Neural progenitor cell (in vitro differentiated cells): ENCODE measurements around the gene GKN1. TPM values are rescaled to one million over a fixed set of nuclear protein-coding genes. Genes with fewer than 3 reads are reported as not detected.

Source experiments
- DNase-seq: peaks from one replicate; pipeline ENCODE4 v3.0.0-alpha.2; 2016; ENCODE audit warnings: low spot score
- H2AFZ ChIP-seq: fragments of 200-600 bp; sonication (generic); replicated peaks from 2 replicates; pipeline ENCODE4 v1.6.1; 2016; ENCODE audit warnings: antibody characterized with exemption
- H3F3A ChIP-seq: fragments of 200-600 bp; sonication (generic); 2 replicates; pipeline ENCODE4 v1.6.1; 2016; ENCODE audit warnings: antibody characterized with exemption, low read depth
- H3K27ac ChIP-seq: fragments of 200-600 bp; sonication (generic); 2 replicates; pipeline ENCODE4 v1.5.1; 2016; ENCODE audit warnings: mild to moderate bottlenecking
- H3K27me3 ChIP-seq: fragments of 200-600 bp; sonication (generic); 2 replicates; pipeline ENCODE4 v1.6.1; 2016; ENCODE audit warnings: mild to moderate bottlenecking, moderate library complexity
- H3K36me3 ChIP-seq: fragments of 200-600 bp; sonication (generic); 2 replicates; pipeline ENCODE4 v1.5.1; 2016
- H3K4me1 ChIP-seq: fragments of 200-600 bp; sonication (generic); 2 replicates; pipeline ENCODE4 v1.6.1; 2016; ENCODE audit warnings: mixed run types
- H3K4me2 ChIP-seq: fragments of 200-600 bp; sonication (generic); 2 replicates; pipeline ENCODE4 v1.6.1; 2016
- H3K4me3 ChIP-seq: fragments of 200-600 bp; sonication (generic); 2 replicates; pipeline ENCODE4 v1.5.1; 2016
- H3K79me2 ChIP-seq: fragments of 200-600 bp; sonication (generic); 2 replicates; pipeline ENCODE4 v1.6.1; 2016; ENCODE audit warnings: low read depth
- H3K9ac ChIP-seq: fragments of 200-600 bp; sonication (generic); 2 replicates; pipeline ENCODE4 v1.6.1; 2016
- H3K9me3 ChIP-seq: fragments of 200-600 bp; sonication (generic); 2 replicates; pipeline ENCODE4 v1.5.1; 2016; ENCODE audit warnings: low read depth
- H4K20me1 ChIP-seq: fragments of 200-600 bp; sonication (generic); 2 replicates; pipeline ENCODE4 v1.6.1; 2016; ENCODE audit warnings: low read depth
- H3K27ac Mint-ChIP-seq: 3 replicates; pipeline ENCODE4 v1.8.0; 2021; ENCODE audit warnings: mixed read lengths
- H3K27me3 Mint-ChIP-seq: 2 replicates; pipeline ENCODE4 v1.8.0; 2022; ENCODE audit warnings: low read depth, mild to moderate bottlenecking, inconsistent platforms, moderate library complexity, mixed read lengths; ENCODE audit not compliant: insufficient read depth
- H3K36me3 Mint-ChIP-seq: 3 replicates; pipeline ENCODE4 v1.8.0; 2021; ENCODE audit warnings: mixed read lengths
- H3K4me1 Mint-ChIP-seq: 3 replicates; pipeline ENCODE4 v1.8.0; 2021; ENCODE audit warnings: mixed read lengths
- H3K4me3 Mint-ChIP-seq: 3 replicates; pipeline ENCODE4 v1.8.0; 2021; ENCODE audit warnings: mild to moderate bottlenecking, moderate library complexity, mixed read lengths
- H3K9me3 Mint-ChIP-seq: 3 replicates; pipeline ENCODE4 v1.8.0; 2020; ENCODE audit warnings: mixed read lengths
- EZH2 ChIP-seq: fragments of 200-600 bp; sonication (generic); IDR thresholded peaks from 2 replicates; pipeline ENCODE4 v1.6.1; 2017; ENCODE audit warnings: antibody characterized with exemption, mild to moderate bottlenecking, moderate library complexity
- EZH2phosphoT487 ChIP-seq: fragments of 200-600 bp; sonication (generic); IDR thresholded peaks from 2 replicates; pipeline ENCODE4 v1.6.1; 2017; ENCODE audit warnings: antibody characterized with exemption
- total RNA-seq: library from RNA; depleted of rRNA; stranded (reverse); fragments of >200 nt; gene quantifications from 2 replicates; pipeline ENCODE4 v1.2.3, GENCODE V29; 2015; ENCODE audit warnings: low replicate concordance
- TF ChIP-seq, protein P1 (sequence below): fragments of 200-600 bp; sonication (generic); IDR thresholded peaks from 2 replicates; pipeline ENCODE4 v1.5.1; 2017; ENCODE audit warnings: antibody characterized with exemption, mild to moderate bottlenecking

Gene GKN1
- total RNA-seq, 1 donor from 2014 or later: not detected

DNA sequence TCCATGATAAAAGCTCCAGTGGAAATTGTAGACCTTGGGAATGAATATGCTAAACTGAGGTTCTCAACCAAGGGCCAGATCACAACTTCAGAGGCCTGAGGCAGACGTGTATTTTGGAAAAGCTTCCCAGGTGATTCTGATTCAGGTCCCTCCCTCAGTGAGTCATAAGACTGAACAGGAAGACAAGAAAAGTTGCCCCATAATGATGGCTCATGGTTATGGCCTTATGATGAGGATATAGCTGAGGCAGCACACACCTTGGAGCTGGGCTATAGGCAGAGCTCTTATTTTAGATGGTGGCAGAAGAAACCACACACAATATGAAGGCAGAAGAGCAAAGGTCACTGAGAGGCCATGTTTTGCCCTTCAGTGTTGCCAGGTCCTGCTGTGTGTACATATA is 48.1 kb downstream of the GKN1 start:
- H3K4me3 Mint-ChIP-seq: no peak overlapping the region
- no peaks in the 10 kb centered on the region for H3K79me2 ChIP-seq
- no peaks in the 10 kb centered on the region for H3K9me3 ChIP-seq
- no peak overlapping the region for H3K4me3 ChIP-seq
- H4K20me1 ChIP-seq: no peaks in the 10 kb centered on the region
- peaks cover 3% of the 10 kb centered on the region for H3K4me1 Mint-ChIP-seq
- no peaks in the 10 kb centered on the region for H3K27me3 ChIP-seq
- no peak overlapping the region for H3K27ac Mint-ChIP-seq
- H3K36me3 Mint-ChIP-seq: peaks cover 35% of the 10 kb centered on the region
- no peaks in the 10 kb centered on the region for H3K4me1 ChIP-seq
- no peak for TF ChIP-seq EZH2phosphoT487
- peaks cover 2% of the 10 kb centered on the region for H3K27me3 Mint-ChIP-seq
- H3K9me3 Mint-ChIP-seq: peaks cover 13% of the 10 kb centered on the region
- no peaks in the 10 kb centered on the region for H3K36me3 ChIP-seq
- H3F3A ChIP-seq: no peaks in the 10 kb centered on the region
- no peak for DNase-seq
- H2AFZ ChIP-seq: no peak overlapping the region
- H3K4me2 ChIP-seq: no peak overlapping the region
- no peak overlapping the region for H3K9ac ChIP-seq
- no peak overlapping the region for H3K27ac ChIP-seq

DNA sequence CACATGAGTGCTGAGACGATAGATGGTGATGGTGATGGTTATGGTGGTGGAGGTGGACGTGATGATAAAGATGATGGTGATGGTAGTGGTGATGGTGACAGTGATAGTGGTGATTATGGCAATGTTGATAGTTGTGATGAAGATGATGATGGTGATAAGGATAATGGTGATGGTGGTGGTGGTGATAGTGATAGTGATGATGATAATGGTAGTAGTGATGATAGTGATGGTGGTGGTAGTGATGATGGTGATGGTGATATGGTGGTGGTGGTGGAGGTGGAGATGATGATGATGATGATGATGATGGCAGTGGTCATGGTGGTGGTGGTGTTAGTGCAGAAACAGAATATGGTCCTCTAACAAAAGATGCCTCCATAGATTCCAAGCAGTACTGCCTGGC is 48.8 kb downstream of the GKN1 start:
- H4K20me1 ChIP-seq: no peaks in the 10 kb centered on the region
- H2AFZ ChIP-seq: no peak overlapping the region
- no peak overlapping the region for H3K9ac ChIP-seq
- H3K79me2 ChIP-seq: no peaks in the 10 kb centered on the region
- no peak for DNase-seq
- H3K4me3 Mint-ChIP-seq: no peak overlapping the region
- TF ChIP-seq EZH2phosphoT487 (no peak), EZH2 (no peak)
- TF ChIP-seq, protein P1, sequence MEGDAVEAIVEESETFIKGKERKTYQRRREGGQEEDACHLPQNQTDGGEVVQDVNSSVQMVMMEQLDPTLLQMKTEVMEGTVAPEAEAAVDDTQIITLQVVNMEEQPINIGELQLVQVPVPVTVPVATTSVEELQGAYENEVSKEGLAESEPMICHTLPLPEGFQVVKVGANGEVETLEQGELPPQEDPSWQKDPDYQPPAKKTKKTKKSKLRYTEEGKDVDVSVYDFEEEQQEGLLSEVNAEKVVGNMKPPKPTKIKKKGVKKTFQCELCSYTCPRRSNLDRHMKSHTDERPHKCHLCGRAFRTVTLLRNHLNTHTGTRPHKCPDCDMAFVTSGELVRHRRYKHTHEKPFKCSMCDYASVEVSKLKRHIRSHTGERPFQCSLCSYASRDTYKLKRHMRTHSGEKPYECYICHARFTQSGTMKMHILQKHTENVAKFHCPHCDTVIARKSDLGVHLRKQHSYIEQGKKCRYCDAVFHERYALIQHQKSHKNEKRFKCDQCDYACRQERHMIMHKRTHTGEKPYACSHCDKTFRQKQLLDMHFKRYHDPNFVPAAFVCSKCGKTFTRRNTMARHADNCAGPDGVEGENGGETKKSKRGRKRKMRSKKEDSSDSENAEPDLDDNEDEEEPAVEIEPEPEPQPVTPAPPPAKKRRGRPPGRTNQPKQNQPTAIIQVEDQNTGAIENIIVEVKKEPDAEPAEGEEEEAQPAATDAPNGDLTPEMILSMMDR: no peak
- H3K4me2 ChIP-seq: no peak overlapping the region
- no peak overlapping the region for H3K4me3 ChIP-seq
- H3K36me3 Mint-ChIP-seq: peaks cover 29% of the 10 kb centered on the region
- H3F3A ChIP-seq: no peaks in the 10 kb centered on the region
- no peak overlapping the region for H3K27ac ChIP-seq
- no peaks in the 10 kb centered on the region for H3K36me3 ChIP-seq
- no peaks in the 10 kb centered on the region for H3K4me1 ChIP-seq
- H3K9me3 Mint-ChIP-seq: peaks cover 17% of the 10 kb centered on the region
- peaks cover 2% of the 10 kb centered on the region for H3K27me3 Mint-ChIP-seq
- peaks cover 2% of the 10 kb centered on the region for H3K4me1 Mint-ChIP-seq
- no peaks in the 10 kb centered on the region for H3K27me3 ChIP-seq
- H3K27ac Mint-ChIP-seq: no peak overlapping the region
- H3K9me3 ChIP-seq: no peaks in the 10 kb centered on the region

DNA sequence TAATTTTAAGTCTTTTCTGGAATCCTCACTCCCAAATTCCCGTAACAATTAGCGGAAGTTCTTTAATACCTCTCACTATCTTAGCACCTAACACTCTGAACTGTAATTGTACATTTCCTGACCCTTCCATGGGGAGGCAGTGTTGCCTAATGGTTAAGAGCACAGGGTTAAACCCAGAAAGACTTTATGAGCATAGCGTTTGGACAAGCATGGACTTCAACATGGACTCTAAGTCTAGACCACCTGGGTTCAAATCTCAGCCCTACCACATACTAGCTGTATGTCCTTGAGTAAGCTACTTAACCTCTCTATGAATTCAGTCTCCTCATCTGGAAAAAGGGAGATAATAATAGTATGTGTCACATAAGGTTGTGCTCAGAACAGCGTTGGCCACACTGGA is 51.6 kb downstream of the GKN1 start:
- Mint-ChIP-seq H3K9me3 (peaks cover 15% of the 10 kb centered on the region), H3K27me3 (peaks cover 2% of the 10 kb centered on the region), H3K4me3 (no peak overlapping the region), H3K4me1 (peaks cover 8% of the 10 kb centered on the region), H3K36me3 (peaks cover 17% of the 10 kb centered on the region), H3K27ac (no peak overlapping the region)
- no peak for TF ChIP-seq EZH2phosphoT487
- TF ChIP-seq EZH2: no peak
- TF ChIP-seq, protein P1: peak; percentile 83
- H3K4me2 ChIP-seq: no peak overlapping the region
- no peaks in the 10 kb centered on the region for H3K79me2 ChIP-seq
- no peaks in the 10 kb centered on the region for H3K36me3 ChIP-seq
- no peak overlapping the region for H3K27ac ChIP-seq
- H3K4me3 ChIP-seq: no peak overlapping the region
- H3K9ac ChIP-seq: no peak overlapping the region
- H3K4me1 ChIP-seq: peaks cover 2% of the 10 kb centered on the region
- no peaks in the 10 kb centered on the region for H3K9me3 ChIP-seq
- DNase-seq: peak; percentile 69
- H4K20me1 ChIP-seq: no peaks in the 10 kb centered on the region
- no peaks in the 10 kb centered on the region for H3F3A ChIP-seq
- no peak overlapping the region for H2AFZ ChIP-seq
- no peaks in the 10 kb centered on the region for H3K27me3 ChIP-seq

DNA sequence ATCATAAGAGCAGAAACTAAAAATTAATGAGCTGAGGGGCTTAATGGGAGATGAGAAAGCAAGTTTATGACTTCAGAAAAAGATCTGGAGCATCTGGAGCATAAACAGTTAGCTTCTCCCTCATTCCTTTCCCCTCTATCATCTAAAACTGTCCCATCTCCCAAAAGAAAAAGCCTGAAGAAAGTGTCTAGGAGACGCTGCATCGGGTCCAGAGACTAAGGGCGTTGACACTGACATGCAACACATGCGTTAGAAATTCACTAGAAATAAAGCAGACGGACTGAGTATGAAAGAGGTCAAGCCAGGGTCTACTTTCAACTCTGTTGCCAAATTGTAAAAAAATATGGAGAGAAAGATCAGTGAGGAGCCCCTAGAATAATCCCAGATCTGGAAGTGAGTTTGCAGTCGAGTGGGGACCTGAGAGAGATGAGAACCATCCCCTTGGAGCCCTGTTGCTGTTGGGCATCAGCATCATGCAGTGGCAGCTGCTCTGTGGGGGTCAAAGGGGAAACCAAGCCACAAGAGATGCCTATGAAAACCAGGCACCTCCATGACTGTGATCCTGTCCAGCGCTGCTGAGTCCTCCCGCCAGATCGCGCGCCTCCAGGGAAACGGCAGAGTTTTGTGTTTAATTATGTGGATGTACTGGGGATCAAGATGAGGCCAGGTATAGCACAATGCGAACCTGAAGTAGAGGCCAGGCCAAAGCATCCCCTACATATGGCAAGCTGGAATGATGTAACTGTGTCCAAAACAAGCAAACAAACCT is 52.4 kb downstream of the GKN1 start:
- H3K4me2 ChIP-seq: no peak overlapping the region
- H3K27ac Mint-ChIP-seq: no peak overlapping the region
- no peaks in the 10 kb centered on the region for H3K79me2 ChIP-seq
- H3K4me1 Mint-ChIP-seq: peaks cover 17% of the 10 kb centered on the region
- TF ChIP-seq, protein P1: no peak
- TF ChIP-seq EZH2phosphoT487 (no peak), EZH2 (no peak)
- no peaks in the 10 kb centered on the region for H3F3A ChIP-seq
- peaks cover 11% of the 10 kb centered on the region for H3K4me1 ChIP-seq
- H3K27me3 ChIP-seq: no peaks in the 10 kb centered on the region
- H2AFZ ChIP-seq: no peak overlapping the region
- no peak overlapping the region for H3K4me3 Mint-ChIP-seq
- H3K36me3 Mint-ChIP-seq: peaks cover 8% of the 10 kb centered on the region
- no peak overlapping the region for H3K9ac ChIP-seq
- H4K20me1 ChIP-seq: no peaks in the 10 kb centered on the region
- H3K4me3 ChIP-seq: no peak overlapping the region
- no peaks in the 10 kb centered on the region for H3K36me3 ChIP-seq
- peaks cover 2% of the 10 kb centered on the region for H3K27me3 Mint-ChIP-seq
- H3K9me3 ChIP-seq: no peaks in the 10 kb centered on the region
- H3K27ac ChIP-seq: no peak overlapping the region
- no peak for DNase-seq
- peaks cover 15% of the 10 kb centered on the region for H3K9me3 Mint-ChIP-seq
